Colonic mucosa (tissue), 4 donors: Measurements from ENCODE around the gene PPP2R3A. TPM values are rescaled to one million over a fixed set of nuclear protein-coding genes. Genes with fewer than 3 reads are reported as not detected.
"Not testable (repeated sequence)": the region's sequence is repeated elsewhere in the genome, so short reads cannot be mapped to it uniquely, and the experiment has no call there.

Experiments
- DNase-seq: peaks from one replicate; pipeline ENCODE4 v3.0.0-alpha.2; 2020
- H3K27ac ChIP-seq: fragments of 200-600 bp; one replicate; pipeline ENCODE4 v1.8.0; 2021
- H3K27me3 ChIP-seq: fragments of 200-600 bp; one replicate; pipeline ENCODE4 v1.8.0; 2021
- H3K36me3 ChIP-seq: fragments of 200-600 bp; one replicate; pipeline ENCODE4 v1.8.0; 2021
- H3K4me1 ChIP-seq: fragments of 200-600 bp; one replicate; pipeline ENCODE4 v1.8.0; 2021; ENCODE audit warnings: mild to moderate bottlenecking
- H3K4me3 ChIP-seq: fragments of 200-600 bp; one replicate; pipeline ENCODE4 v1.8.0; 2021
- H3K9ac ChIP-seq, 2 donors: one replicate each; pipeline ENCODE4 v1.7.0; 2013; ENCODE audit warnings: control low read depth in 2 of 2, low read depth in 2 of 2, low read length in 2 of 2
- H3K9me3 ChIP-seq: fragments of 200-600 bp; one replicate; pipeline ENCODE4 v1.8.0; 2021
- intact Hi-C: fragments of 100-400 bp; cut with DNase I; formaldehyde crosslinking; loops from one replicate; pipeline ENCODE4 v1.14.1; 2022
- total RNA-seq, 2 donors: library from RNA; stranded (reverse); fragmentation: NEBNext Ultra II Directional in 1 of 2; extraction: Animal tissue kit (Norgen Biotek cat#: 25700) in 1 of 2; gene quantifications; one replicate each; pipeline ENCODE4 v1.2.1, GENCODE V29; 2021
- TF ChIP-seq, protein P1 (sequence below): fragments of 200-600 bp; IDR thresholded peaks from one replicate; pipeline ENCODE4 v1.8.0; 2022; ENCODE audit warnings: antibody characterized with exemption, mild to moderate bottlenecking
- donor health status: healthy.
- donor health status: DM: no; HTN: no; CAD: no.
- donor health status: DM: no; HTN: no; CAD: no.

PPP2R3A gene
- total RNA-seq, 2 donors from 2014 or later = 10.9 to 22.0 TPM

DNA sequence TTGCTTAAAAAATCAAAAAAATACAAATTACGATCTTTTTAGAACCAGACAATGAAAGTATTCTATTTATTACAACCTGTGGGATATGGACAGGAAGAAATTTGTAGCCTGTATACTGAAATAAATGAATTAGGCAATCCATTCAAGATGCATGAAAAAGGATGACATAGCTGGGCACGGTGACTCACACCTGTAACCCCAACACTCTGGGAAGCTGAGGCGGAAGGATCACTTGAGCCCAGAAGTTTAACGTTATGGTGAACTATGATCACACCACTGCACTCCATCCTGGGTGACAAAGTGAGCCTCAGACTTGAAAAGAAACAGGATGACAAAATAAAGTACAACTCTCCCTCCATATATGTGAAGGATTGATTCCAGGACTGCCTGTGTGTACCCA lies 156.5 kb downstream of the PPP2R3A start:
- Histone ChIP-seq H3K4me3 (no peak overlapping the region), H3K9me3 (no peaks in the 10 kb centered on the region), H3K9ac (no peak overlapping the region), H3K27ac (no peak overlapping the region), H3K4me1 (no peaks in the 10 kb centered on the region), H3K36me3 (no peaks in the 10 kb centered on the region), H3K27me3 (no peaks in the 10 kb centered on the region)
- DNase-seq = no peak
- intact Hi-C loops = no loop called here
- TF ChIP-seq, protein P1, sequence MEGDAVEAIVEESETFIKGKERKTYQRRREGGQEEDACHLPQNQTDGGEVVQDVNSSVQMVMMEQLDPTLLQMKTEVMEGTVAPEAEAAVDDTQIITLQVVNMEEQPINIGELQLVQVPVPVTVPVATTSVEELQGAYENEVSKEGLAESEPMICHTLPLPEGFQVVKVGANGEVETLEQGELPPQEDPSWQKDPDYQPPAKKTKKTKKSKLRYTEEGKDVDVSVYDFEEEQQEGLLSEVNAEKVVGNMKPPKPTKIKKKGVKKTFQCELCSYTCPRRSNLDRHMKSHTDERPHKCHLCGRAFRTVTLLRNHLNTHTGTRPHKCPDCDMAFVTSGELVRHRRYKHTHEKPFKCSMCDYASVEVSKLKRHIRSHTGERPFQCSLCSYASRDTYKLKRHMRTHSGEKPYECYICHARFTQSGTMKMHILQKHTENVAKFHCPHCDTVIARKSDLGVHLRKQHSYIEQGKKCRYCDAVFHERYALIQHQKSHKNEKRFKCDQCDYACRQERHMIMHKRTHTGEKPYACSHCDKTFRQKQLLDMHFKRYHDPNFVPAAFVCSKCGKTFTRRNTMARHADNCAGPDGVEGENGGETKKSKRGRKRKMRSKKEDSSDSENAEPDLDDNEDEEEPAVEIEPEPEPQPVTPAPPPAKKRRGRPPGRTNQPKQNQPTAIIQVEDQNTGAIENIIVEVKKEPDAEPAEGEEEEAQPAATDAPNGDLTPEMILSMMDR = no peak

DNA sequence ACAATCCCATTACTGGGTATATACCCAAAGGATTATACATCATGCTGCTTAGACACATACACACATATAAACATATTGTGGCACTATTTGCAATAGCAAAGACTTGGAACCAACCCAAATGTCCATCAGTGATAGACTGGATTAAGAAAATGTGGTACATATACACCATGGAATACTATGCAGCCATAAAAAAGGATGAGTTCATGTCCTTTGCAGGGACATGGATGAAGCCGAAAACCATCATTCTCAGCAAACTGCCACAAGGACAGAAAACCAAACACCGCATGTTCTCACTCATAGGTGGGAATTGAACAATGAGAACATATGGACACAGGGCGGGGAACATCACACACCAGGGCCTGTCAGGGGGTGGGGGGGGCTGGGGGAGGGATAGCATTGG lies 166.1 kb downstream of the PPP2R3A start:
- H3K36me3 ChIP-seq, H3K4me3 ChIP-seq, H3K9ac ChIP-seq, H3K9me3 ChIP-seq, H3K4me1 ChIP-seq, H3K27ac ChIP-seq, intact Hi-C loops, DNase-seq, H3K27me3 ChIP-seq: not testable (repeated sequence)

DNA sequence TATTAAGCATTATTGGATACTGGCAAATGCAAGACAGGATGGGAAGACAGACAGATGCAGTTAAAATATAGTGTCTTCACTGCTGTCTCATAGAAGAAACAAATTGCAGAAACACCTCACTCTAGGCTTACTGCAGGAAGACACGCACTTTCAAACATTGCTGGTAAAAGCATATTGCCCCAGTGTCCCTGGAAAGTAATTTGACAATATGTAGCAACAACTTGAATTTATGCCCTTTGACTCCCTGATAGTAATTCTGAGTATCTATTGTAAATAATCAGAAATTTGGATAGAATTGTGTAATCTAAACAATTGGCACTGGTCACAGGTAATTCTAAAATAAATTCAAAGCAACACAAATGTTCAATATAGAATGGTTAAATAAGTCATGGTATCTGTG lies 168.6 kb downstream of the PPP2R3A start:
- no peaks in the 10 kb centered on the region for H3K9me3 ChIP-seq
- DNase-seq = no peak
- no peak overlapping the region for H3K4me3 ChIP-seq
- intact Hi-C loops = no loop called here
- no peaks in the 10 kb centered on the region for H3K36me3 ChIP-seq
- no peaks in the 10 kb centered on the region for H3K4me1 ChIP-seq
- no peak overlapping the region for H3K9ac ChIP-seq
- TF ChIP-seq, protein P1 = no peak
- no peaks in the 10 kb centered on the region for H3K27me3 ChIP-seq
- H3K27ac ChIP-seq = no peak overlapping the region

DNA sequence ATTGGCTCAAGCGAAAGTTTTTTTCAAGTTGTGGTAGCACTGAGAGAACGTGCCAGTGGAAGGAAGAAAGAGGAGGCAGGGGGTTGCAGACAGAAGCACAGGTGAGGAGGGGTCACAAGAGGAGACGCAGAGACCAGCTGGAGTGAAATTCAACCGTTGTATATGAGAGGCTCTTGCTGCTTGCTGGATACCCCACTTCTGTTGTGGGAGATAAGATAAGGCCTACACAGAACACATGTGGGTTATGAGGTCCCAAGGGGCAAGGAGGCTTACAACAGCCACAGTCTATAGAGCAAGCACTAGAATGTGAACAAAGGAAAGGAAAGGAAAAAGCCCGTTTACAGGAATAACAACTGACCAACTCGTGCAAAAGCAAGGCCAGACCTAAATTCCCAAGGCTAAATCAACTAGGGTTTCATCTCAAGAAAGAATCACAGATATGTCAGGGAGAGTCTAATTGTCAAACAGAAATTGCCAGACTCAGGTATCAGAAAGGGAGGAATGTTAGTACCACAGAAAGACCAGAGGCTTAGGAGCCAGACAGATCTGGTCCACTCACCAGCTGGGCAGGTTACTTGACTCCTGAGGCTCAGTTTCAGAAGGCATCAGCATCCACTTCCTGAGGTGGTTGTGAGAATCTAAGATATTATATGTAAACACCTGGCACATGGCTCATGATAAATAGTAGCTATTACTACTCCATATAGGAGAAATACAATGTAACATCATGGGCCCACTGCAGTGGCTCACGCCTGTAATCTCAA lies 169.7 kb downstream of the PPP2R3A start:
- Histone ChIP-seq H3K4me1 (no peaks in the 10 kb centered on the region), H3K27ac (no peak overlapping the region), H3K4me3 (no peak overlapping the region), H3K27me3 (no peaks in the 10 kb centered on the region), H3K9me3 (no peaks in the 10 kb centered on the region), H3K36me3 (no peaks in the 10 kb centered on the region), H3K9ac (no peak overlapping the region)
- no peak for DNase-seq
- intact Hi-C loops = no loop called here
- TF ChIP-seq, protein P1 = no peak

DNA sequence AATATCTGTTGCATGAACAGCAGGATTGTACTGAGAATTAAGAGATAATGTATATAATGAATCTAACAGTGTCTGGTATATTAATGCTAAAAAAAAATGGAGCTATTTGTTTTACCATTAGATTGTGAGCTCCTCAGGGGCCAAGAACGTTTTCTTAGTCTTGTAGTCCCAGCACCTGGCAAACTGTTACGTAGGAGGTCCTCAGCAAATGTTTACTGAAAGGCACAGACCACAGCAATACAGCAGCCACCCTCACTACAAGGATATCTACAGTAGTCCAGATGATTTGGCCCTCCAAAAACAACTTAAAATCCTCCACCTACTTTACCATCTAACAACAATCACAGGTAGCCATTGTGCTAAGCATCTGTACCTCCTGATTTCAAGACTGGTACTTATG lies 170.9 kb downstream of the PPP2R3A start:
- H3K9me3 ChIP-seq = no peaks in the 10 kb centered on the region
- no peaks in the 10 kb centered on the region for H3K4me1 ChIP-seq
- DNase-seq = no peak
- TF ChIP-seq, protein P1 = no peak
- H3K27ac ChIP-seq = no peak overlapping the region
- H3K27me3 ChIP-seq = no peaks in the 10 kb centered on the region
- no peak overlapping the region for H3K9ac ChIP-seq
- no peaks in the 10 kb centered on the region for H3K36me3 ChIP-seq
- intact Hi-C loops = no loop called here
- no peak overlapping the region for H3K4me3 ChIP-seq

DNA sequence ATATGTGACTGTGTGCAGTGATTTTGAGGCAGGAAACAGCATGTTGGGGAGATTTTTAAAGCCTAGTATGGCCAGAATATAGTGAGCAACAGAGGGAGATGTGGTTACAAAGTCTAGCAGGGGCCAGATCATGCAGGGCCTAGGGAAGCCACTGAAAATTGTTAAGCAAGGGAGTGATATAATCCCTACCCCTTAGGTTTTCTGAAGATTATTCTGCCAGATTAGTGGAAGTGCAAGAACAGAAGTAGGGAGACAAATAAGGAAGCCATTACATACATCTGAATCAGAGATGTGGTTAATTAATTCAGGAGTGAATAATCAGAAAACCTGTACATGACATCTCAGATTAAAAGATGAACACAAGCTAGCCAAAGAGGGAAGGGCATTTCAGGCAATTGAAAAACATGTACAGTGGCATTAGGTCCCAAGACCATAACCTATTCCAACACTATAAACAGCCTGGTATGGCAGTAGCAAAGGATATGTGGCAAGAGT lies 175.8 kb downstream of the PPP2R3A start:
- no peak for DNase-seq
- TF ChIP-seq, protein P1 = no peak

More for the DNA sequence above, 175.8 kb downstream of the PPP2R3A start:
- no peaks in the 10 kb centered on the region for H3K27me3 ChIP-seq
- no peak overlapping the region for H3K4me3 ChIP-seq
- H3K9me3 ChIP-seq = no peaks in the 10 kb centered on the region
- no peak overlapping the region for H3K27ac ChIP-seq
- H3K4me1 ChIP-seq = no peaks in the 10 kb centered on the region
- intact Hi-C loops = no loop called here
- no peaks in the 10 kb centered on the region for H3K36me3 ChIP-seq
- no peak overlapping the region for H3K9ac ChIP-seq
